SK-N-SH treated with all-trans-retinoic acid at 6 μM for 48 hours (cell line): ENCODE data around the gene FAM25A.

ENCODE experiments used
- ARNTL ChIP-seq: fragments of 450-650 bp; formaldehyde crosslinking; IDR thresholded peaks from 2 replicates; pipeline ENCODE4 v1.5.0; 2020; ENCODE audit warnings: low read depth, mild to moderate bottlenecking, moderate library complexity, borderline replicate concordance
- PATZ1 ChIP-seq: fragments of 250-450 bp; sonication (Bioruptor Pico); IDR thresholded peaks from 2 replicates; pipeline ENCODE4 v1.8.0; 2020; ENCODE audit warnings: mild to moderate bottlenecking, moderate library complexity, borderline replicate concordance
- RARB ChIP-seq: fragments of 250-450 bp; sonication (Bioruptor Pico); IDR thresholded peaks from 2 replicates; pipeline ENCODE4 v1.8.0; 2021; ENCODE audit warnings: mild to moderate bottlenecking, moderate library complexity
- TOX ChIP-seq: fragments of 250-450 bp; sonication (Bioruptor Pico); IDR thresholded peaks from 2 replicates; pipeline ENCODE4 v1.8.0; 2021; ENCODE audit warnings: mild to moderate bottlenecking, moderate library complexity, borderline replicate concordance
- ZFP30 ChIP-seq: fragments of 450-650 bp; formaldehyde crosslinking; IDR thresholded peaks from 2 replicates; pipeline ENCODE4 v1.5.0; 2022; ENCODE audit warnings: mild to moderate bottlenecking, moderate library complexity

GRCh38 chr10:87053577-87054181 lies 33.6 kb downstream of the FAM25A start:
- TF ChIP-seq PATZ1 (CRISPR knock-in tag) (no peak), ARNTL (CRISPR knock-in tag) (no peak), ZFP30 (CRISPR knock-in tag) (no peak), TOX (no peak), RARB (CRISPR knock-in tag) (no peak)
